A549 (cell line): ENCODE data around the gene LMBR1. TPM values are rescaled to one million over a fixed set of nuclear protein-coding genes. Genes with fewer than 3 reads are reported as not detected.

Experiments used
- ATAC-seq, 2 experiments: fragments of 200-7000 bp in 1 of 2; fragments of >200 bp in 1 of 2; cut with Nextera tagmentation in 1 of 2; cut with Tn5 transposase in 1 of 2; 3 replicates each; pipeline versions ENCODE4 v1.8.0 to v1.9.1; 2018 to 2020; ENCODE audit warnings: mild to moderate bottlenecking in 1 of 2, moderate library complexity in 1 of 2
- CTCF ChIA-PET: fragments of 300-600 bp; sonication (Branson Sonifier 250); formaldehyde crosslinking; extraction: SDS; loops from one replicate; lab custom pipeline; 2021; ENCODE audit warnings: antibody characterized with exemption, inconsistent platforms; lab: Yijun Ruan, JAX
- POLR2A ChIA-PET: fragments of 350-600 bp; formaldehyde crosslinking; extraction: SDS; loops from one replicate; lab custom pipeline; 2021; ENCODE audit warnings: antibody characterized with exemption, inconsistent platforms; lab: Yijun Ruan, JAX
- DNase-seq, 2 experiments: peaks; one replicate each; pipeline versions ENCODE4 v3.0.0 to v3.0.0-alpha.2; 2011 to 2016; ENCODE audit warnings: low read depth in 1 of 2, low spot score in 1 of 2
- FAIRE-seq: peaks from 2 replicates; lab custom pipeline; 2011; peaks lifted over from hg19 to GRCh38; lab: Jason Lieb, UNC
- H3K27ac ChIP-seq, 2 experiments: fragments of >200 bp; sonication (Bioruptor Twin); formaldehyde crosslinking; 3 replicates each; pipeline ENCODE4 v1.5.1; 2016 to 2017
- H3K4me1 ChIP-seq: fragments of >200 bp; sonication (Bioruptor Twin); formaldehyde crosslinking; 3 replicates; pipeline ENCODE4 v1.6.1; 2016
- H3K4me2 ChIP-seq: fragments of >200 bp; sonication (Bioruptor Twin); formaldehyde crosslinking; 3 replicates; pipeline ENCODE4 v1.6.1; 2016
- H3K4me3 ChIP-seq: fragments of >200 bp; sonication (Bioruptor Twin); formaldehyde crosslinking; 3 replicates; pipeline ENCODE4 v1.5.1; 2016
- H3K9me3 ChIP-seq: fragments of >200 bp; sonication (Bioruptor Twin); formaldehyde crosslinking; 3 replicates; pipeline ENCODE4 v1.6.1; 2016
- CBX8 ChIP-seq: fragments of 200-600 bp; sonication (generic); IDR thresholded peaks from 2 replicates; pipeline ENCODE4 v1.6.1; 2016
- CEBPB ChIP-seq, 2 experiments: fragments of >200 bp in 1 of 2; sonication (Bioruptor Twin) in 1 of 2; formaldehyde crosslinking in 1 of 2; IDR thresholded peaks; 2 replicates each; pipeline ENCODE4 v1.6.1; 2012 to 2016
- CHD2 ChIP-seq: fragments of 150-350 bp; IDR thresholded peaks from 2 replicates; pipeline ENCODE4 v1.6.1; 2014; ENCODE audit warnings: low read length; ENCODE audit not compliant: partially characterized antibody
- CHD4 ChIP-seq: fragments of 200-600 bp; sonication (generic); IDR thresholded peaks from 2 replicates; pipeline ENCODE4 v1.6.1; 2016; ENCODE audit warnings: antibody characterized with exemption, mild to moderate bottlenecking, borderline replicate concordance
- EHF ChIP-seq: fragments of 250-450 bp; sonication (Bioruptor Pico); IDR thresholded peaks from 2 replicates; pipeline ENCODE4 v1.5.0; 2020; ENCODE audit warnings: mild to moderate bottlenecking
- EHMT2 ChIP-seq: fragments of 200-600 bp; sonication (generic); IDR thresholded peaks from 2 replicates; pipeline ENCODE4 v1.6.1; 2016; ENCODE audit warnings: antibody characterized with exemption, low read depth, mild to moderate bottlenecking, moderate library complexity
- ESRRA ChIP-seq: fragments of 150-350 bp; IDR thresholded peaks from 2 replicates; pipeline ENCODE4 v1.6.1; 2014; ENCODE audit warnings: mild to moderate bottlenecking, low read length, borderline replicate concordance
- FOSB ChIP-seq: fragments of 250-450 bp; sonication (Bioruptor Pico); IDR thresholded peaks from 2 replicates; pipeline ENCODE4 v1.5.0; 2020; ENCODE audit warnings: mild to moderate bottlenecking, moderate library complexity
- GATA3 ChIP-seq: IDR thresholded peaks from 2 replicates; pipeline ENCODE4 v1.6.1; 2012; ENCODE audit warnings: borderline replicate concordance
- HOXB5 ChIP-seq: fragments of 250-450 bp; sonication (Bioruptor Pico); IDR thresholded peaks from 2 replicates; pipeline ENCODE4 v1.5.0; 2020; ENCODE audit warnings: mild to moderate bottlenecking, moderate library complexity
- JUNB ChIP-seq: fragments of >200 bp; sonication (Bioruptor Twin); formaldehyde crosslinking; IDR thresholded peaks from 2 replicates; pipeline ENCODE4 v1.6.1; 2016
- KDM1A ChIP-seq: fragments of 200-600 bp; sonication (generic); IDR thresholded peaks from 2 replicates; pipeline ENCODE4 v1.6.1; 2016; ENCODE audit warnings: low read depth, mild to moderate bottlenecking
- MAFK ChIP-seq: fragments of 450-650 bp; IDR thresholded peaks from 2 replicates; pipeline ENCODE4 v1.6.1; 2014; ENCODE audit not compliant: partially characterized antibody
- MAZ ChIP-seq: fragments of 150-350 bp; IDR thresholded peaks from 2 replicates; pipeline ENCODE4 v1.6.1; 2014; ENCODE audit warnings: antibody characterized with exemption, low read depth, low read length, borderline replicate concordance
- MYC ChIP-seq: IDR thresholded peaks from 2 replicates; pipeline ENCODE4 v1.6.1; 2012; ENCODE audit warnings: mild to moderate bottlenecking, inconsistent platforms, low read length, improper control_type of control experiment, borderline replicate concordance
- NFE2L2 ChIP-seq: fragments of 150-350 bp; conservative IDR thresholded peaks from 2 replicates; pipeline ENCODE4 v1.6.1; 2014; ENCODE audit warnings: low read length
- NR3C1 ChIP-seq: fragments of >200 bp; sonication (Bioruptor Twin); formaldehyde crosslinking; IDR thresholded peaks from 3 replicates; pipeline ENCODE4 v1.6.1; 2017
- PHF8 ChIP-seq: fragments of 200-600 bp; sonication (generic); IDR thresholded peaks from 2 replicates; pipeline ENCODE4 v1.6.1; 2016; ENCODE audit warnings: low read depth, mild to moderate bottlenecking, antibody characterized with exemption, moderate library complexity, borderline replicate concordance
- RARB ChIP-seq: fragments of 250-450 bp; sonication (Bioruptor Pico); IDR thresholded peaks from 2 replicates; pipeline ENCODE4 v1.8.0; 2021; ENCODE audit warnings: mild to moderate bottlenecking, moderate library complexity
- RCOR1 ChIP-seq: fragments of 150-350 bp; IDR thresholded peaks from 2 replicates; pipeline ENCODE4 v1.6.1; 2014; ENCODE audit warnings: antibody characterized with exemption, low read length, low read depth
- ZC3H11A ChIP-seq: fragments of 450-650 bp; IDR thresholded peaks from 2 replicates; pipeline ENCODE4 v1.6.1; 2014; ENCODE audit warnings: antibody characterized with exemption, mild to moderate bottlenecking
- ZFP36 ChIP-seq: fragments of 450-650 bp; IDR thresholded peaks from 2 replicates; pipeline ENCODE4 v1.6.1; 2014; ENCODE audit warnings: borderline replicate concordance; ENCODE audit not compliant: partially characterized antibody
- WGBS: methylation state at CpG from one replicate; pipeline ENCODE4 v1.1.6; 2017; ENCODE audit errors: missing lambda C conversion rate; 5-methylcytosine and 5-hydroxymethylcytosine counted together
- polyA plus RNA-seq, 4 experiments: library from polyadenylated mRNA; depleted of rRNA in 3 of 4; stranded (reverse); fragments of >200 nt; fragmentation: RNase III in 1 of 4; extraction: RNeasy Plus Mini Kit Qiagen cat#74134 plus additional on column Dnase treatment in 1 of 4; gene quantifications; 2 replicates in 3 of 4; 3 replicates in 1 of 4; pipeline ENCODE4 v1.2.3, GENCODE V29; 2011 to 2017
- TF ChIP-seq, protein P1 (sequence below): fragments of >200 bp; sonication (Bioruptor Twin); formaldehyde crosslinking; IDR thresholded peaks from 3 replicates; pipeline ENCODE4 v1.5.1; 2016
- TF ChIP-seq, protein P2 (sequence below): fragments of 200-600 bp; sonication (generic); IDR thresholded peaks from 2 replicates; pipeline ENCODE4 v1.6.1; 2016; ENCODE audit warnings: antibody characterized with exemption, mild to moderate bottlenecking, moderate library complexity
- TF ChIP-seq, protein P3 (sequence below): IDR thresholded peaks from 2 replicates; pipeline ENCODE4 v1.6.1; 2012
- TF ChIP-seq, protein P4 (sequence below): IDR thresholded peaks from 2 replicates; pipeline ENCODE4 v1.6.1; 2012; ENCODE audit warnings: low read depth, borderline replicate concordance

LMBR1 gene
- polyA plus RNA-seq, 2 of the 4 experiments (the other 2 are of a cell fraction): 33.2 to 42.3 TPM

DNA sequence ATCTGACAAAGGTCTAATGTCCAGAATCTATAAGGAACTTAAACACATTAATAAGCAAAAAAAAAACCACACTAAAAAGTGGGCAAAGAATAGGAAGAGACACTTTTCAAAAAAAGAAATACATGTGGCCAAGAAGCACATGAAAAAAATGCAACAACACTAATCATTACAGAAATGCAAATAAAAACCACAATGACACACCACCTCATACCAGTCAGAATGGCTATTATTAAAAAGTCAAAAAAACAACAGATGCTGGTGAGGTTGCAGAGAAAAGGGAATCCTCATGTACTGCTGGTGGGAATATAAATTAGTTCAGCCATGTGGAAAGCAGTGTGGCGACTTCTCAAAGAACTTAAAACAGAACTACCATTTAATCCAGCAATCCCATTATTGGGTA lies 119.0 kb downstream of the LMBR1 start:
- TF ChIP-seq MAZ (no peak), MAFK (no peak), CBX8 (no peak), EHF (CRISPR knock-in tag) (no peak), NR3C1 (no peak), NFE2L2 (no peak), HOXB5 (CRISPR knock-in tag) (no peak), PHF8 (no peak), RARB (no peak), ZFP36 (no peak), ESRRA (no peak)
- TF ChIP-seq, protein P1, sequence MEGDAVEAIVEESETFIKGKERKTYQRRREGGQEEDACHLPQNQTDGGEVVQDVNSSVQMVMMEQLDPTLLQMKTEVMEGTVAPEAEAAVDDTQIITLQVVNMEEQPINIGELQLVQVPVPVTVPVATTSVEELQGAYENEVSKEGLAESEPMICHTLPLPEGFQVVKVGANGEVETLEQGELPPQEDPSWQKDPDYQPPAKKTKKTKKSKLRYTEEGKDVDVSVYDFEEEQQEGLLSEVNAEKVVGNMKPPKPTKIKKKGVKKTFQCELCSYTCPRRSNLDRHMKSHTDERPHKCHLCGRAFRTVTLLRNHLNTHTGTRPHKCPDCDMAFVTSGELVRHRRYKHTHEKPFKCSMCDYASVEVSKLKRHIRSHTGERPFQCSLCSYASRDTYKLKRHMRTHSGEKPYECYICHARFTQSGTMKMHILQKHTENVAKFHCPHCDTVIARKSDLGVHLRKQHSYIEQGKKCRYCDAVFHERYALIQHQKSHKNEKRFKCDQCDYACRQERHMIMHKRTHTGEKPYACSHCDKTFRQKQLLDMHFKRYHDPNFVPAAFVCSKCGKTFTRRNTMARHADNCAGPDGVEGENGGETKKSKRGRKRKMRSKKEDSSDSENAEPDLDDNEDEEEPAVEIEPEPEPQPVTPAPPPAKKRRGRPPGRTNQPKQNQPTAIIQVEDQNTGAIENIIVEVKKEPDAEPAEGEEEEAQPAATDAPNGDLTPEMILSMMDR: no peak
- TF ChIP-seq, all 56 proteins: peak for 0
- POLR2A ChIA-PET: no interaction called here
- Histone ChIP-seq H3K27ac (no peak overlapping the region), H3K4me3 (no peak overlapping the region), H3K9me3 (no peaks in the 10 kb centered on the region), H3K4me1 (no peaks in the 10 kb centered on the region), H3K4me2 (no peak overlapping the region)
- FAIRE-seq (no peak), ATAC-seq (no peak), DNase-seq (no peak)
- CTCF ChIA-PET: interaction anchor here (0.8 kb wide), 2 partner anchors 9 to 942 kb away, joined by 3 read pairs; no protein-coding TSS in a partner anchor
- 98% methylated on average over 1 of the region's 1 CpG for WGBS

DNA sequence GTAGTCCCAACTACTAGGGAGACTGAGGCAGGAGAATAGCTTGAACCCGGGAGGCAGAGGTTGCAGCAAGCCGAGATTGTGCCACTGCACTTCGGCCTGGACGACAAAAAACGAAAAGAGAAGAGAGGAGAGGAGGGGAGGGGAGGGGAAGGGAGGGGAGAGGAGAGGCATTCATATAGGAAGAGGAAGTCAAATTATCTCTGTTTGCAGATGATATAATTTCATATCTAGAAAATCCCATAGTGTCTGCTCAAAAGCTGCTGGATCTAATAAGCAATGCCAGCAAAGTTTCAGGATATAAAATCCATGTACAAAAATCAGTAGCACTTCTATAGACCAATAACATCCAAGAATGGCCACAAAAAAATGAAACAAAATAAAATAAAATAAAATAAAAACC lies 120.3 kb downstream of the LMBR1 start:
- TF ChIP-seq, protein P2, sequence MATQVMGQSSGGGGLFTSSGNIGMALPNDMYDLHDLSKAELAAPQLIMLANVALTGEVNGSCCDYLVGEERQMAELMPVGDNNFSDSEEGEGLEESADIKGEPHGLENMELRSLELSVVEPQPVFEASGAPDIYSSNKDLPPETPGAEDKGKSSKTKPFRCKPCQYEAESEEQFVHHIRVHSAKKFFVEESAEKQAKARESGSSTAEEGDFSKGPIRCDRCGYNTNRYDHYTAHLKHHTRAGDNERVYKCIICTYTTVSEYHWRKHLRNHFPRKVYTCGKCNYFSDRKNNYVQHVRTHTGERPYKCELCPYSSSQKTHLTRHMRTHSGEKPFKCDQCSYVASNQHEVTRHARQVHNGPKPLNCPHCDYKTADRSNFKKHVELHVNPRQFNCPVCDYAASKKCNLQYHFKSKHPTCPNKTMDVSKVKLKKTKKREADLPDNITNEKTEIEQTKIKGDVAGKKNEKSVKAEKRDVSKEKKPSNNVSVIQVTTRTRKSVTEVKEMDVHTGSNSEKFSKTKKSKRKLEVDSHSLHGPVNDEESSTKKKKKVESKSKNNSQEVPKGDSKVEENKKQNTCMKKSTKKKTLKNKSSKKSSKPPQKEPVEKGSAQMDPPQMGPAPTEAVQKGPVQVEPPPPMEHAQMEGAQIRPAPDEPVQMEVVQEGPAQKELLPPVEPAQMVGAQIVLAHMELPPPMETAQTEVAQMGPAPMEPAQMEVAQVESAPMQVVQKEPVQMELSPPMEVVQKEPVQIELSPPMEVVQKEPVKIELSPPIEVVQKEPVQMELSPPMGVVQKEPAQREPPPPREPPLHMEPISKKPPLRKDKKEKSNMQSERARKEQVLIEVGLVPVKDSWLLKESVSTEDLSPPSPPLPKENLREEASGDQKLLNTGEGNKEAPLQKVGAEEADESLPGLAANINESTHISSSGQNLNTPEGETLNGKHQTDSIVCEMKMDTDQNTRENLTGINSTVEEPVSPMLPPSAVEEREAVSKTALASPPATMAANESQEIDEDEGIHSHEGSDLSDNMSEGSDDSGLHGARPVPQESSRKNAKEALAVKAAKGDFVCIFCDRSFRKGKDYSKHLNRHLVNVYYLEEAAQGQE: no peak
- no peak for TF ChIP-seq KDM1A
- TF ChIP-seq CHD2: no peak
- no peak for TF ChIP-seq EHMT2
- no peak for TF ChIP-seq MYC
- TF ChIP-seq, protein P3, sequence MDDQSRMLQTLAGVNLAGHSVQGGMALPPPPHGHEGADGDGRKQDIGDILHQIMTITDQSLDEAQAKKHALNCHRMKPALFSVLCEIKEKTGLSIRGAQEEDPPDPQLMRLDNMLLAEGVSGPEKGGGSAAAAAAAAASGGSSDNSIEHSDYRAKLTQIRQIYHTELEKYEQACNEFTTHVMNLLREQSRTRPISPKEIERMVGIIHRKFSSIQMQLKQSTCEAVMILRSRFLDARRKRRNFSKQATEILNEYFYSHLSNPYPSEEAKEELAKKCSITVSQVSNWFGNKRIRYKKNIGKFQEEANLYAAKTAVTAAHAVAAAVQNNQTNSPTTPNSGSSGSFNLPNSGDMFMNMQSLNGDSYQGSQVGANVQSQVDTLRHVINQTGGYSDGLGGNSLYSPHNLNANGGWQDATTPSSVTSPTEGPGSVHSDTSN: no peak
- TF ChIP-seq HOXB5 (CRISPR knock-in tag): no peak
- TF ChIP-seq GATA3: no peak
- TF ChIP-seq, protein P4, sequence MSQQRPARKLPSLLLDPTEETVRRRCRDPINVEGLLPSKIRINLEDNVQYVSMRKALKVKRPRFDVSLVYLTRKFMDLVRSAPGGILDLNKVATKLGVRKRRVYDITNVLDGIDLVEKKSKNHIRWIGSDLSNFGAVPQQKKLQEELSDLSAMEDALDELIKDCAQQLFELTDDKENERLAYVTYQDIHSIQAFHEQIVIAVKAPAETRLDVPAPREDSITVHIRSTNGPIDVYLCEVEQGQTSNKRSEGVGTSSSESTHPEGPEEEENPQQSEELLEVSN: no peak
- TF ChIP-seq CEBPB (IDR thresholded peaks at IDR 0.05): no peak
- TF ChIP-seq CHD4: no peak
- TF ChIP-seq RARB: no peak
- no peak for TF ChIP-seq ZFP36
- TF ChIP-seq MAZ: no peak
- TF ChIP-seq JUNB: no peak
- no peak for TF ChIP-seq ZC3H11A
- no peak for TF ChIP-seq FOSB (CRISPR knock-in tag)
- TF ChIP-seq CBX8: no peak
- TF ChIP-seq NFE2L2: no peak
- TF ChIP-seq RCOR1: no peak
- TF ChIP-seq, all 56 proteins: peak for 0
- ChIA-PET POLR2A (no interaction called here), CTCF (interaction anchor here (1.0 kb wide), 1 partner anchor 20 kb away, joined by 3 read pairs; no protein-coding TSS in a partner anchor)
- H3K4me2 ChIP-seq: no peak overlapping the region
- FAIRE-seq (no peak), ATAC-seq (no peak), DNase-seq (no peak)
- WGBS: 84% methylated on average over 5 of the region's 5 CpGs
- H3K9me3 ChIP-seq: no peaks in the 10 kb centered on the region
- no peak overlapping the region for H3K4me3 ChIP-seq
- no peak overlapping the region for H3K27ac ChIP-seq
- H3K4me1 ChIP-seq: no peaks in the 10 kb centered on the region
